ENCODE results near the gene MEG3.

MEG3 gene

GRCh38 chr14:100902295-100903133 is 76.6 kb downstream of the MEG3 start:
- peaks cover 77% of the 10 kb centered on the region for H3K4me1 Mint-ChIP-seq
- peak overlapping the region; percentile 62 for H3K4me3 Mint-ChIP-seq
- DNase-seq: no peak
- peaks cover 63% of the 10 kb centered on the region for H3K27me3 Mint-ChIP-seq (ENCODE audit: low read depth, poor library complexity)
- peak; percentile 11 for TF ChIP-seq CTCF (IDR thresholded peaks at IDR 0.05)
- no peaks in the 10 kb centered on the region for H3K36me3 Mint-ChIP-seq (ENCODE audit: low read depth)
- H3K27ac Mint-ChIP-seq: no peak overlapping the region
- H3K9me3 Mint-ChIP-seq: peaks cover 3% of the 10 kb centered on the region

- H3K4me3 Mint-ChIP-seq: peak overlapping the region; percentile 62
- H3K27ac Mint-ChIP-seq: no peak overlapping the region
- no peak for DNase-seq
- H3K27me3 Mint-ChIP-seq (ENCODE audit: low read depth, poor library complexity): peaks cover 67% of the 10 kb centered on the region
- H3K9me3 Mint-ChIP-seq: peaks cover 3% of the 10 kb centered on the region
- peaks cover 72% of the 10 kb centered on the region for H3K4me1 Mint-ChIP-seq
- no peaks in the 10 kb centered on the region for H3K36me3 Mint-ChIP-seq (ENCODE audit: low read depth)
- TF ChIP-seq CTCF (IDR thresholded peaks at IDR 0.05): no peak
Measured at GRCh38 chr14:100903134-100903468, 77.2 kb downstream of the MEG3 start.

GRCh38 chr14:100903672-100904185 is 77.8 kb downstream of the MEG3 start, which contains the start of gene RTL1:
Gene RTL1, minus strand, starts transcription at chr14:100903722. Its CDS starts 18,934 bp downstream, at chr14:100884788.
- Mint-ChIP-seq H3K4me1 (peaks cover 65% of the 10 kb centered on the region), H3K27me3 (ENCODE audit: low read depth, poor library complexity) (peaks cover 67% of the 10 kb centered on the region), H3K4me3 (peak within 1 kb of the TSS; percentile 81), H3K27ac (no peak within 1 kb of the TSS), H3K9me3 (peaks cover 3% of the 10 kb centered on the region), H3K36me3 (ENCODE audit: low read depth) (no peaks in the 10 kb centered on the region)
- no peak for DNase-seq
- TF ChIP-seq CTCF (IDR thresholded peaks at IDR 0.05): no peak

GRCh38 chr14:100904307-100905087 is 78.6 kb downstream of the MEG3 start:
- H3K9me3 Mint-ChIP-seq: peaks cover 3% of the 10 kb centered on the region

GRCh38 chr14:100905166-100905565 is 79.2 kb downstream of the MEG3 start:
- H3K36me3 Mint-ChIP-seq (ENCODE audit: low read depth): no peaks in the 10 kb centered on the region
- H3K27ac Mint-ChIP-seq: no peak overlapping the region
- H3K9me3 Mint-ChIP-seq: peaks cover 3% of the 10 kb centered on the region
- H3K4me3 Mint-ChIP-seq: peak overlapping the region; percentile 81
- DNase-seq: no peak
- peaks cover 69% of the 10 kb centered on the region for H3K27me3 Mint-ChIP-seq (ENCODE audit: low read depth, poor library complexity)
- no peak for TF ChIP-seq CTCF (IDR thresholded peaks at IDR 0.05)
- peaks cover 51% of the 10 kb centered on the region for H3K4me1 Mint-ChIP-seq

More at GRCh38 chr14:100904307-100905087, 78.6 kb downstream of the MEG3 start:
- peak overlapping the region; percentile 81 for H3K4me3 Mint-ChIP-seq
- peak; percentile 81 for DNase-seq
- H3K36me3 Mint-ChIP-seq (ENCODE audit: low read depth): no peaks in the 10 kb centered on the region
- TF ChIP-seq CTCF (IDR thresholded peaks at IDR 0.05): peak; percentile 60
- peaks cover 68% of the 10 kb centered on the region for H3K27me3 Mint-ChIP-seq (ENCODE audit: low read depth, poor library complexity)
- H3K27ac Mint-ChIP-seq: no peak overlapping the region
- peaks cover 58% of the 10 kb centered on the region for H3K4me1 Mint-ChIP-seq
